GM23338 (cell line): ENCODE data around the gene TTC28. TPM values are rescaled to one million over a fixed set of nuclear protein-coding genes. Genes with fewer than 3 reads are reported as not detected.
A peak's percentile ranks its signal among the peaks of the same experiment; 100 is the strongest.

Experiments
- ATAC-seq: fragments of 200-7000 bp; cut with Tn5 transposase; 3 replicates; pipeline ENCODE4 v1.9.1; 2020
- DNase-seq: peaks from one replicate; pipeline ENCODE4 v3.0.0-alpha.2; 2015; ENCODE audit warnings: low spot score
- H2AFZ ChIP-seq: fragments of 200-600 bp; sonication (generic); 2 replicates; pipeline ENCODE4 v1.8.0; 2016; ENCODE audit warnings: antibody characterized with exemption, mild to moderate bottlenecking, moderate library complexity
- H3F3A ChIP-seq: fragments of 200-600 bp; sonication (generic); replicated peaks from 2 replicates; pipeline ENCODE4 v1.8.0; 2017; ENCODE audit warnings: antibody characterized with exemption, mixed run types, low read depth
- H3K27ac ChIP-seq: fragments of 200-600 bp; sonication (generic); 2 replicates; pipeline ENCODE4 v1.6.1; 2016; ENCODE audit warnings: low read depth
- H3K27me3 ChIP-seq: fragments of 200-600 bp; sonication (generic); 2 replicates; pipeline ENCODE4 v1.8.0; 2016; ENCODE audit warnings: mild to moderate bottlenecking, mixed run types, moderate library complexity; ENCODE audit not compliant: insufficient read depth
- H3K36me3 ChIP-seq: fragments of 200-600 bp; sonication (generic); 2 replicates; pipeline ENCODE4 v1.8.0; 2016; ENCODE audit warnings: mild to moderate bottlenecking; ENCODE audit not compliant: insufficient read depth
- H3K4me1 ChIP-seq: fragments of 200-600 bp; sonication (generic); 2 replicates; pipeline ENCODE4 v1.8.0; 2016; ENCODE audit warnings: mild to moderate bottlenecking, moderate library complexity; ENCODE audit not compliant: insufficient read depth
- H3K4me2 ChIP-seq: fragments of 200-600 bp; sonication (generic); 2 replicates; pipeline ENCODE4 v1.7.1; 2017; ENCODE audit warnings: mixed run types
- H3K4me3 ChIP-seq: fragments of 200-600 bp; sonication (generic); 2 replicates; pipeline ENCODE4 v1.6.1; 2016; ENCODE audit warnings: mixed run types
- H3K79me2 ChIP-seq: fragments of 200-600 bp; sonication (generic); replicated peaks from 2 replicates; pipeline ENCODE4 v1.8.0; 2017; ENCODE audit warnings: mild to moderate bottlenecking; ENCODE audit not compliant: insufficient read depth
- H3K9me2 ChIP-seq: fragments of 200-600 bp; sonication (generic); 2 replicates; pipeline ENCODE4 v1.8.0; 2017; ENCODE audit not compliant: insufficient read depth
- H4K20me1 ChIP-seq: fragments of 200-600 bp; sonication (generic); replicated peaks from 2 replicates; pipeline ENCODE4 v1.8.0; 2017; ENCODE audit warnings: mild to moderate bottlenecking; ENCODE audit not compliant: insufficient read depth
- H3K27ac Mint-ChIP-seq: 2 replicates; pipeline ENCODE4 v1.8.0; 2020; ENCODE audit warnings: inconsistent platforms, mild to moderate bottlenecking, moderate library complexity, mixed read lengths
- H3K27me3 Mint-ChIP-seq: 3 replicates; pipeline ENCODE4 v1.8.0; 2022; ENCODE audit warnings: low read depth, mild to moderate bottlenecking, moderate library complexity, mixed read lengths, inconsistent platforms; ENCODE audit not compliant: insufficient read depth, poor library complexity
- H3K36me3 Mint-ChIP-seq: 3 replicates; pipeline ENCODE4 v1.8.0; 2021; ENCODE audit warnings: low read depth, mild to moderate bottlenecking, inconsistent platforms, moderate library complexity, mixed read lengths
- H3K4me1 Mint-ChIP-seq: 3 replicates; pipeline ENCODE4 v1.8.0; 2020; ENCODE audit warnings: mild to moderate bottlenecking, inconsistent platforms, mixed read lengths
- H3K4me3 Mint-ChIP-seq: 3 replicates; pipeline ENCODE4 v1.8.0; 2021; ENCODE audit warnings: moderate library complexity, mild to moderate bottlenecking, inconsistent platforms, mixed read lengths
- H3K9me3 Mint-ChIP-seq: 3 replicates; pipeline ENCODE4 v1.8.0; 2020; ENCODE audit warnings: moderate library complexity, mild to moderate bottlenecking, inconsistent platforms, mixed read lengths
- CREB1 ChIP-seq: fragments of 250-450 bp; sonication (Bioruptor Pico); IDR thresholded peaks from 2 replicates; pipeline ENCODE4 v1.5.0; 2020; ENCODE audit warnings: low read depth, mild to moderate bottlenecking, moderate library complexity
- EZH2 ChIP-seq: fragments of 200-600 bp; sonication (generic); IDR thresholded peaks from one replicate; pipeline ENCODE4 v1.8.0; 2017; ENCODE audit warnings: antibody characterized with exemption, mild to moderate bottlenecking, low read depth; ENCODE audit not compliant: unreplicated experiment
- STAT1 ChIP-seq: IDR thresholded peaks from one replicate; pipeline ENCODE4 v1.6.1; 2016; ENCODE audit warnings: antibody characterized with exemption; ENCODE audit not compliant: unreplicated experiment
- ZNF114 ChIP-seq: fragments of 250-450 bp; sonication (Bioruptor Pico); IDR thresholded peaks from 2 replicates; pipeline ENCODE4 v1.5.0; 2020; ENCODE audit warnings: mild to moderate bottlenecking, moderate library complexity
- ZNF331 ChIP-seq: fragments of 250-450 bp; sonication (Bioruptor Pico); IDR thresholded peaks from 2 replicates; pipeline ENCODE4 v1.5.0; 2020; ENCODE audit warnings: low read depth, mild to moderate bottlenecking, moderate library complexity
- polyA plus RNA-seq: library from polyadenylated mRNA; unstranded; fragments of >200 nt; fragmentation: Nextera tagmentation; extraction: Ambion mirVana; gene quantifications from 2 replicates; pipeline ENCODE4 v1.2.1, GENCODE V29; 2016
- total RNA-seq: library from RNA; depleted of rRNA; stranded (reverse); fragments of >200 nt; shearing (Covaris generic); gene quantifications from 2 replicates; pipeline ENCODE4 v1.2.3, GENCODE V29; 2014
- TF ChIP-seq, protein P1 (sequence below): IDR thresholded peaks from 2 replicates; pipeline ENCODE4 v1.6.1; 2016; ENCODE audit warnings: antibody characterized with exemption

TTC28 gene
- total and polyA plus RNA-seq, 2 experiments from 2014 or later: 4.5 to 16.1 TPM

GRCh38 chr22:28237783-28238182, 441.9 kb downstream of the TTC28 start:
- TF ChIP-seq EZH2: no peak
- no peak for TF ChIP-seq STAT1
- TF ChIP-seq CREB1 (CRISPR knock-in tag): no peak
- no peak for TF ChIP-seq ZNF114 (CRISPR knock-in tag)
- H3K27ac Mint-ChIP-seq: no peak overlapping the region
- no peaks in the 10 kb centered on the region for H3K9me2 ChIP-seq
- H3K27me3 ChIP-seq: no peaks in the 10 kb centered on the region
- H3K4me1 Mint-ChIP-seq: no peaks in the 10 kb centered on the region
- no peaks in the 10 kb centered on the region for H3F3A ChIP-seq
- no peak overlapping the region for H3K4me3 ChIP-seq
- H3K9me3 Mint-ChIP-seq: no peaks in the 10 kb centered on the region
- no peaks in the 10 kb centered on the region for H3K36me3 ChIP-seq
- no peaks in the 10 kb centered on the region for H3K79me2 ChIP-seq
- ATAC-seq (no peak), DNase-seq (no peak)
- H2AFZ ChIP-seq: no peak overlapping the region
- H3K27me3 Mint-ChIP-seq: no peaks in the 10 kb centered on the region
- no peaks in the 10 kb centered on the region for H3K36me3 Mint-ChIP-seq
- H3K27ac ChIP-seq: no peak overlapping the region
- H3K4me1 ChIP-seq: no peaks in the 10 kb centered on the region
- no peaks in the 10 kb centered on the region for H4K20me1 ChIP-seq
- H3K4me2 ChIP-seq: no peak overlapping the region
- no peak overlapping the region for H3K4me3 Mint-ChIP-seq

DNA sequence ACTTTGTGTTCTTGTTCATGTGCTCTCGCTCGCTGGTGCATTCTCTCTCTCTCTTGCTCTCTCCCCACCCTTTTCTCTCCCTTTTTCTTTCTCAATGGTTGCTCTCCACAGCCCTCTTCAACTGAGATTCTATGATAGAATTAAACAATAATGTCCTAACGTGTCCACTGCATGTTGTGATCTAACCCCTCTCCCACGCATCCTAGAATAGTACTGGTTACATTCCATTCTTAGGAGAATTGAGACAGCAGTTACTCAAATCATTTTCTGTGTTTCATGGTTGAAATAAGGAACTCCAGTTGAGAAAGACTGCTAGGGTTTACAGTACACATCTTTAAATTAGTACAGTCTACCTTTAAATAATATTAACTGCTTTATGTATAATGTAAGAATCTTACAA, 442.5 kb downstream of the TTC28 start:
- no peaks in the 10 kb centered on the region for H3K27me3 Mint-ChIP-seq
- H3K79me2 ChIP-seq: no peaks in the 10 kb centered on the region
- no peak for TF ChIP-seq CREB1 (CRISPR knock-in tag)
- H3K27ac ChIP-seq: no peak overlapping the region
- DNase-seq: no peak
- H3K9me3 Mint-ChIP-seq: no peaks in the 10 kb centered on the region
- no peaks in the 10 kb centered on the region for H3K27me3 ChIP-seq
- no peaks in the 10 kb centered on the region for H3K36me3 Mint-ChIP-seq
- no peak overlapping the region for H3K4me3 Mint-ChIP-seq
- peaks cover 4% of the 10 kb centered on the region; the same call in 1 of the 2 replicates for H3K4me1 ChIP-seq
- ATAC-seq: no peak
- H3K9me2 ChIP-seq: no peaks in the 10 kb centered on the region
- H3K4me1 Mint-ChIP-seq: peaks cover 5% of the 10 kb centered on the region; the same call in 2 of the 3 replicates
- no peak overlapping the region for H3K27ac Mint-ChIP-seq
- H2AFZ ChIP-seq: no peak overlapping the region
- H3K4me3 ChIP-seq: no peak overlapping the region
- H3F3A ChIP-seq: no peaks in the 10 kb centered on the region
- no peaks in the 10 kb centered on the region for H4K20me1 ChIP-seq
- no peaks in the 10 kb centered on the region for H3K36me3 ChIP-seq
- no peak overlapping the region for H3K4me2 ChIP-seq

DNA sequence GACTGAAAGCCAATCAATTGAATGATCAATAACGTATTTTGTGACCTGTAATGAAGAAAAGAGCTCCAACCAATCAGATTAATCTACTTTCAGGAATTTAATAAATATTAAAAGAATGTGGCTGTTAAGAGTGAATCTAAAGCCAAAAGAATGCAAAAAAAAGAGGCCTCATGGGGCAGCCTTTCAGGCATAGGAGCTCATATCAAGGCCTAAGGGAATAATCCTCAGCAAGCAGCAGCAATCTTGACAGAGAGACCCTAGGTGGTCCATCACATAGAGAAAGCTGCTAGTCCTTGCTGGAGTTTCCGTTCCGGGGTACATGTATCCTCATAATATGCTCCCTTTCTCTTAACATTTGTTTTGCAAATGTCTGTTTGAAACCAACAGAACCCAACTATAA, 447.4 kb downstream of the TTC28 start:
- H3K9me3 Mint-ChIP-seq: no peaks in the 10 kb centered on the region
- Histone ChIP-seq H3K79me2 (no peaks in the 10 kb centered on the region), H3K27me3 (no peaks in the 10 kb centered on the region), H3K36me3 (no peaks in the 10 kb centered on the region), H3F3A (no peaks in the 10 kb centered on the region), H3K4me3 (no peak overlapping the region), H3K4me2 (peak overlapping the region; percentile 5; the same call in 1 of the 2 replicates), H3K4me1 (peaks cover 16% of the 10 kb centered on the region), H3K27ac (no peak overlapping the region), H2AFZ (no peak overlapping the region), H4K20me1 (no peaks in the 10 kb centered on the region), H3K9me2 (no peaks in the 10 kb centered on the region)
- H3K4me3 Mint-ChIP-seq: no peak overlapping the region
- DNase-seq: peak; percentile 27
- H3K27me3 Mint-ChIP-seq: no peaks in the 10 kb centered on the region
- no peak overlapping the region for H3K27ac Mint-ChIP-seq
- peak; percentile 77 for ATAC-seq
- no peak for TF ChIP-seq ZNF331 (CRISPR knock-in tag)
- TF ChIP-seq, protein P1, sequence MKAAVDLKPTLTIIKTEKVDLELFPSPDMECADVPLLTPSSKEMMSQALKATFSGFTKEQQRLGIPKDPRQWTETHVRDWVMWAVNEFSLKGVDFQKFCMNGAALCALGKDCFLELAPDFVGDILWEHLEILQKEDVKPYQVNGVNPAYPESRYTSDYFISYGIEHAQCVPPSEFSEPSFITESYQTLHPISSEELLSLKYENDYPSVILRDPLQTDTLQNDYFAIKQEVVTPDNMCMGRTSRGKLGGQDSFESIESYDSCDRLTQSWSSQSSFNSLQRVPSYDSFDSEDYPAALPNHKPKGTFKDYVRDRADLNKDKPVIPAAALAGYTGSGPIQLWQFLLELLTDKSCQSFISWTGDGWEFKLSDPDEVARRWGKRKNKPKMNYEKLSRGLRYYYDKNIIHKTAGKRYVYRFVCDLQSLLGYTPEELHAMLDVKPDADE: no peak
- H3K4me1 Mint-ChIP-seq: peaks cover 26% of the 10 kb centered on the region
- no peaks in the 10 kb centered on the region for H3K36me3 Mint-ChIP-seq
